Measurements from ENCODE around the gene CEP350. TPM values are rescaled to one million over a fixed set of nuclear protein-coding genes. Genes with fewer than 3 reads are reported as not detected.

CEP350 gene
- total and polyA plus RNA-seq, 2 of the 4 experiments (the other 2 are of a cell fraction), result 5.0 to 36.4 TPM

GRCh38 chr1:180071759-180072158, 117.1 kb downstream of the CEP350 start:
- intact Hi-C loops (cut with micrococcal nuclease), result no loop called here
- no peaks in the 10 kb centered on the region for H4K20me1 ChIP-seq (ENCODE audit: insufficient read depth, low read length)
- H4K91ac ChIP-seq (ENCODE audit: insufficient read depth, low read depth, low read length), result no peak overlapping the region
- no peak overlapping the region for H4K8ac ChIP-seq (ENCODE audit: low read depth in 2 of 2, low read length in 2 of 2)
- no peak overlapping the region for H2BK5ac ChIP-seq (ENCODE audit: low read depth, low read length, poor library complexity, severe bottlenecking)
- no peak overlapping the region for H3K56ac ChIP-seq (ENCODE audit: extremely low read depth, insufficient read depth, low read length)
- dilution Hi-C loops (cut with HindIII; ENCODE audit: low sequenced_read_pairs, unreplicated experiment), result no loop called here
- peak; percentile 87 for TF ChIP-seq MAFK (IDR thresholded peaks at IDR 0.05; ENCODE audit: low read depth, low read length)
- TF ChIP-seq RCOR1 (IDR thresholded peaks at IDR 0.05; ENCODE audit: insufficient replicate concordance, low read length), result no peak
- H3K79me1 ChIP-seq (ENCODE audit: low read depth in 1 of 2, low read length in 2 of 2), result no peaks in the 10 kb centered on the region; a peak in 1 of 4 replicates
- H3K4me3 ChIP-seq (ENCODE audit: insufficient read depth, low read depth, low read length), result no peak overlapping the region
- H2AK9ac ChIP-seq (replicated peaks; ENCODE audit: low read depth, low read length, poor library complexity), result no peak overlapping the region
- no peak overlapping the region for H2BK120ac ChIP-seq (ENCODE audit: low read depth, low read length)
- H3K4me2 ChIP-seq (ENCODE audit: low read depth, low read length), result no peak overlapping the region
- no peak overlapping the region for H2BK20ac ChIP-seq (ENCODE audit: low read depth, low read length)
- H4K5ac ChIP-seq (ENCODE audit: low read depth, low read length), result no peak overlapping the region
- no peak overlapping the region for H3K23ac ChIP-seq (ENCODE audit: low read depth, low read length)
- H3K9ac ChIP-seq (ENCODE audit: low read depth, low read length), result no peak overlapping the region
- no peak overlapping the region for H3K4ac ChIP-seq (ENCODE audit: low read depth, low read length)
- BruUV-seq (replicated peaks), result no TSS peak
- DNase-seq, result no peak
- ATAC-seq (ENCODE audit: low read depth), result no peak
- in situ Hi-C loops (cut with MboI; ENCODE audit: low sequenced_read_pairs), result no loop called here
- H3K9me1 ChIP-seq (ENCODE audit: insufficient read depth, low read length), result no peaks in the 10 kb centered on the region
- peaks cover 29% of the 10 kb centered on the region for H3K36me3 ChIP-seq (ENCODE audit: control insufficient read depth, insufficient read depth, low read length)
- H3K9me3 ChIP-seq (ENCODE audit: control insufficient read depth, insufficient read depth, low read length), result no peaks in the 10 kb centered on the region
- ChIA-PET CTCF (no interaction called here), POLR2A (ENCODE audit: unreplicated experiment) (no interaction called here)
- no peak overlapping the region for H3K18ac ChIP-seq (ENCODE audit: low read depth, low read length)
- WGBS, 2 experiments (ENCODE audit: extremely low coverage in 2 of 2, insufficient read length in 1 of 2), result no CpG with 5 or more reads among the region's 5 CpGs
- H3K27me3 ChIP-seq (ENCODE audit: control insufficient read depth, insufficient read depth, low read length), result no peaks in the 10 kb centered on the region
- H3K14ac ChIP-seq (replicated peaks; ENCODE audit: low read depth, low read length), result no peak overlapping the region
- no peak overlapping the region for H2BK15ac ChIP-seq (ENCODE audit: low read depth, low read length)
- H3K4me1 ChIP-seq (ENCODE audit: control insufficient read depth, insufficient read depth, low read length), result no peaks in the 10 kb centered on the region
- no peak overlapping the region for H2AFZ ChIP-seq (replicated peaks; ENCODE audit: low read length, poor library complexity)
- no peak overlapping the region for H2AK5ac ChIP-seq (ENCODE audit: low read depth, low read length)
- no peak overlapping the region for H3K27ac ChIP-seq (ENCODE audit: insufficient read depth, low read length)
